GM18499 (cell line): ENCODE results near the gene DCXR.

ENCODE experiments used
- ATAC-seq: cut with Tn5 transposase; IDR thresholded peaks from one replicate; pipeline ENCODE4 v1.9.1; 2021; ENCODE audit warnings: moderate number of reproducible peaks; ENCODE audit not compliant: insufficient read depth, unreplicated experiment

DCXR gene

GRCh38 chr17:82028246-82028645 lies 9.3 kb downstream of the DCXR start:
- ATAC-seq, result no peak

GRCh38 chr17:82025401-82026107 lies 11.9 kb downstream of the DCXR start:
- ATAC-seq, result no peak

- no peak for ATAC-seq
Observed at GRCh38 chr17:82024859-82025258, 12.6 kb downstream of the DCXR start.

GRCh38 chr17:82023447-82024241 lies 13.9 kb downstream of the DCXR start:
- no peak for ATAC-seq

GRCh38 chr17:82022981-82023446 lies 14.5 kb downstream of the DCXR start, which contains the start of gene LRRC45:
Gene LRRC45 (plus strand): TSS chr17:82023305. CDS start chr17:82023644, 339 bp downstream.
- peak; percentile 58 for ATAC-seq

GRCh38 chr17:82022310-82022980 lies 15.1 kb downstream of the DCXR start, which contains the start of gene CENPX:
Gene CENPX (minus strand): TSS chr17:82022878. CDS start chr17:82022861, 17 bp downstream.
- peak; percentile 5 for ATAC-seq

- no peak for ATAC-seq
Observed at GRCh38 chr17:82021900-82022309, 15.6 kb downstream of the DCXR start.

GRCh38 chr17:82021107-82021899 lies 16.2 kb downstream of the DCXR start:
- ATAC-seq, result no peak

GRCh38 chr17:82020572-82021106 lies 16.9 kb downstream of the DCXR start:
- no peak for ATAC-seq

- ATAC-seq, result no peak
Observed at GRCh38 chr17:82019690-82020571, 17.6 kb downstream of the DCXR start.

- no peak for ATAC-seq
Observed at GRCh38 chr17:82018989-82019689, 18.4 kb downstream of the DCXR start.

GRCh38 chr17:82018152-82018988 lies 19.1 kb downstream of the DCXR start:
- ATAC-seq, result no peak

GRCh38 chr17:82017612-82018151 lies 19.8 kb downstream of the DCXR start:
- ATAC-seq, result no peak

- ATAC-seq, result no peak
Observed at GRCh38 chr17:82016875-82017459, 20.5 kb downstream of the DCXR start.

GRCh38 chr17:82016061-82016874 lies 21.2 kb downstream of the DCXR start:
- ATAC-seq, result no peak
